Fibroblast of the aortic adventitia (primary cell): ENCODE data around the gene FAM204A. TPM values are rescaled to one million over a fixed set of nuclear protein-coding genes. Genes with fewer than 3 reads are reported as not detected.

Experiments used
- DNase-seq: peaks from one replicate; pipeline ENCODE4 v3.0.0-alpha.2; 2010; ENCODE audit warnings: low read depth
- H3K4me3 ChIP-seq: 2 replicates; pipeline ENCODE4 v1.5.1; 2011; ENCODE audit warnings: low read depth, mild to moderate bottlenecking, control low read depth, low read length, moderate library complexity
- total RNA-seq: library from RNA; depleted of rRNA; stranded (reverse); fragments of >200 nt; gene quantifications from 2 replicates; pipeline ENCODE4 v1.2.3, GENCODE V29; 2012; ENCODE audit warnings: low replicate concordance
- TF ChIP-seq, protein P1 (sequence below): IDR thresholded peaks from 2 replicates; pipeline ENCODE4 v1.5.1; 2011; ENCODE audit warnings: mild to moderate bottlenecking, low read length, control low read depth, inconsistent platforms; ENCODE audit not compliant: insufficient read depth

Gene FAM204A
- total RNA-seq, 1 donor, result 103 TPM

DNA sequence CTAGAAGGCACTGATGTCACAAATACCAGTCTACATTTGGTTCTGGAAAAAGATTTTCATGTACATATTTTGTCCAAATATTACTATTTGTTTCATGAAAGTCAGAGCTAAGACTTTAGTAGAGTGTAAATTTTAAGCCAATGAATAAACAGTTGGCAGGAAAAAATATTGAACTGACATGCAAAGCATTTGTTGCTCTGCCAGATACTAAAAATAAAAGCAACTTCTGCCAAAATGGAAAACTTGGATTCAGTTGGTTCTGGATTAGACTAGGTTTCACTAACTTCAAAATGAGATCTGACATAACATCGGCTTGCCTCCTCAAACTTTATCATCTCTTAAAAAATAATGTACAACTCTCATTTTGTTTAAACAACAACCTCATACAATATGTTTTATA is 34.9 kb downstream of the FAM204A start:
- peak; percentile 49 for DNase-seq
- TF ChIP-seq, protein P1, sequence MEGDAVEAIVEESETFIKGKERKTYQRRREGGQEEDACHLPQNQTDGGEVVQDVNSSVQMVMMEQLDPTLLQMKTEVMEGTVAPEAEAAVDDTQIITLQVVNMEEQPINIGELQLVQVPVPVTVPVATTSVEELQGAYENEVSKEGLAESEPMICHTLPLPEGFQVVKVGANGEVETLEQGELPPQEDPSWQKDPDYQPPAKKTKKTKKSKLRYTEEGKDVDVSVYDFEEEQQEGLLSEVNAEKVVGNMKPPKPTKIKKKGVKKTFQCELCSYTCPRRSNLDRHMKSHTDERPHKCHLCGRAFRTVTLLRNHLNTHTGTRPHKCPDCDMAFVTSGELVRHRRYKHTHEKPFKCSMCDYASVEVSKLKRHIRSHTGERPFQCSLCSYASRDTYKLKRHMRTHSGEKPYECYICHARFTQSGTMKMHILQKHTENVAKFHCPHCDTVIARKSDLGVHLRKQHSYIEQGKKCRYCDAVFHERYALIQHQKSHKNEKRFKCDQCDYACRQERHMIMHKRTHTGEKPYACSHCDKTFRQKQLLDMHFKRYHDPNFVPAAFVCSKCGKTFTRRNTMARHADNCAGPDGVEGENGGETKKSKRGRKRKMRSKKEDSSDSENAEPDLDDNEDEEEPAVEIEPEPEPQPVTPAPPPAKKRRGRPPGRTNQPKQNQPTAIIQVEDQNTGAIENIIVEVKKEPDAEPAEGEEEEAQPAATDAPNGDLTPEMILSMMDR, result no peak

DNA sequence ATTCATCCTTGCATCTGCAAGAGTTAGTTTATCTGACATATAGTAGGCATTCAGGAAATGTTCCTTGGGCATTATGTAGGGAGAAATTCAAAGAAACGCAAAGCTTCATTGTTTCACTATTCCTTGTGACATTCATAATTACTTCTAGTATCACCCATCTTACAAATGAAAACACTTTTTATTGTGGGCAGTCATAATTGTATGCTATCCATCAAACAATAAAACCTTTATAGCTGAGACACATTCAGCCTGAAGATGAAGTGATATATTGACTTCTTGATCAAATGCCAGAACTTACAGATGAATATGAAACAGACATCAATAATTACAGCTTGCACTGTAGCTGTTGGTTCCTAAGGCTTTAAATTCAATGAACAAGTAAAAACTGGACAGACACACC is 36.4 kb downstream of the FAM204A start:
- TF ChIP-seq, protein P1, result no peak
- DNase-seq, result no peak
- no peak overlapping the region for H3K4me3 ChIP-seq

More for the DNA sequence above, 34.9 kb downstream of the FAM204A start:
- H3K4me3 ChIP-seq, result no peak overlapping the region

DNA sequence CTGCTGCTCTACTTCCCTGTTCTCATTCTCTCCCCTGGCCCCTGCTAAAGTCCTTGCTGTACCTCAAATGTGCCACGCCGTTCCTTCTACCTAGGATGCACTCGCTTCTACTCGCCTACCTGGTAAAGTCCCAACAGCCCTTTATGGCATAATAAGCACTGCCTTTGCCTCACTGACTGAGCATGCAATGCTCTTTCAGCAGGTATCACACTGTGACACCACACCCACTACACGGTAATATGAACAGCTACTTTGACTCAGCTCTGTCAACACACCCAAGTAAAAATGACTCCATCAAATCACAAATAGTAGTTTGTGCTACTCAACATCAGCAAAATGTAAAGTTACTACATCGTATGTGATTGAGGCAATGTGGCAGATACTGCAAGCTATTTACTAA is 37.6 kb downstream of the FAM204A start:
- no peak overlapping the region for H3K4me3 ChIP-seq
- TF ChIP-seq, protein P1, result no peak
- no peak for DNase-seq

DNA sequence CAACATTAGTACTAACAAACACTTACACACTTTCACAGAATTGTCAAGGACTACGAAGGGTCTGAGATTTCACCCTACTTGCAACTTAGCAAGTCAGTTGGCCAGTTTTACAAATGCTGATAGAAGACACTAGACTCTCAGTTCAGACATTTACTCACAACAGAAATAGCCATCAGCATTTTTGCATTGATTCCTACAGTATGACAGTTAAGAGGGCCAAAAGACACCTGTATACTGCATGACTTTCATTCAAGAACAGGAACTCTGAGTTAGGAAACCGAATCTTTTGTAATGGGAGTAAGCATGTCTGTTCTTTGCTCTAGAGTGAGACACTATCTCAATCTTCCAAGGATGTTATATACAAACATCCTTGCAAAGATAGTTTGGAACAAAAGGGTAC is 40.9 kb downstream of the FAM204A start:
- no peak for DNase-seq
- no peak overlapping the region for H3K4me3 ChIP-seq
- TF ChIP-seq, protein P1, result no peak

DNA sequence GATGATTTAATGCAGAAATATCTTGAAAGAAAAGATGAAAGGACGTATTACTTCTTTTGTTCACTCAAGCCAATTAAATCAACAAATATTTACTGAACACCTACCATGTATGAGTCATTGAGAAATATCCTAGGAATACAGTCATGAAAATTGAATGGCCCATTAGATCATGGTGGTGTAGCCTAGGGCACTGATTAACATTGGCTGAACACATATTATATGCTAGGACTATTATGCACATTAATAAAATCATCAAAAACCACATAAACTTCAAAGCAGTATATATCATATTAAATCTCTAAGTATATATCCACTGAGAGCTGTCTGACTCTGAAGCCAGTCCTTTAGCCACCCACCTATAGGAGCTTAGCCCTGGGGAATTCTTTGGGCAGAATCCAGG is 41.8 kb downstream of the FAM204A start:
- no peak for DNase-seq
- no peak overlapping the region for H3K4me3 ChIP-seq
- TF ChIP-seq, protein P1, result no peak

DNA sequence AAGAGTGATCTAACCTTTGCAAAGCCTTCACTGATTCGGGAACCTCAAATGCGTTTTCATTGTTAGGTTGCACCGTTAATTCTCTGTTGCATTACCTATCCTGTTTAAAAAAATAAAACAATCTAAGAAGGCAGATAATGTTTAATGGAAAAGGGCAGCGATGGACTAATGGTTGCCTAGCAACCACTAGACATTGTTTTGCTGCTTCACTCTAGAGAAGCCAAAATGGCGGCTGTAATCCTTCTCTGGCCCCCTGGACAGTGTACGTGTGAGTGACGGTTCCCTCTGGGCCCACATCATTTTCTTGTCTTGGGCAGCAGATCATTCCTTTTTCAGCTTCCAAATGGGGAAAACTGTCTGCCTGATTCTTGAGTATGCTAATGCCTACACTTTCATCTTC is 43.3 kb downstream of the FAM204A start:
- H3K4me3 ChIP-seq, result no peak overlapping the region
- TF ChIP-seq, protein P1, result no peak

DNA sequence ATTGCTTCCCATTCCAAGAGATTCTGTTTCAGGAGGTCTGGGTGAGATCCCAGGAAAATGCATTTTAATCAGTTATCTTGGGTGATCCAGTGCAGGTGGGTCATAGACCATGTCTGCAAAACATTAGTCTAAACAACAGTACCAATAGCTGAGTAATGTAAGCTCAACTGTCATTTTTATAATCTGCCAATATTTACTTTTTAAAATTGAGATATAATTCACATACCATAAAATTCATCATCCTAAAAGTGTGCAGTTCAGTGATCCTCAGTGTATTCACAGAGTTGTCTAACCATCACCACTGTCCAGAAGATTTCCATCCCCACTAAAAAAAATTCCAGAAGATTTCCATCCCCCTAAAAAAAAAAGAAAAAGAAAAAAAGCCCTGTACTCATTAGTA is 51.0 kb downstream of the FAM204A start:
- TF ChIP-seq, protein P1, result no peak
- DNase-seq, result no peak
- no peak overlapping the region for H3K4me3 ChIP-seq

More for the DNA sequence above, 43.3 kb downstream of the FAM204A start:
- DNase-seq, result no peak
